Epithelial cell of esophagus (primary cell): ENCODE measurements around the gene TRIP12.

Experiments used
- DNase-seq: peaks from one replicate; pipeline ENCODE4 v3.0.0; 2010; ENCODE audit warnings: low read depth
- H3K4me3 ChIP-seq: 2 replicates; pipeline ENCODE4 v1.5.1; 2011; ENCODE audit warnings: mild to moderate bottlenecking, low read length, control low read depth
- CTCF ChIP-seq: IDR thresholded peaks from 2 replicates; pipeline ENCODE4 v1.5.1; 2011; ENCODE audit warnings: low read depth, mild to moderate bottlenecking, low read length, control low read depth, inconsistent platforms; ENCODE audit not compliant: insufficient read depth; ENCODE audit errors: missing control alignments

TRIP12 gene

GRCh38 chr2:229718057-229718456 is 203.8 kb downstream of the TRIP12 start:
- no peak for DNase-seq
- TF ChIP-seq CTCF: no peak
- H3K4me3 ChIP-seq: no peak overlapping the region

- no peak overlapping the region for H3K4me3 ChIP-seq
- DNase-seq: peak; percentile 67
- TF ChIP-seq CTCF: peak; percentile 78
Measured at GRCh38 chr2:229715895-229716507, 205.8 kb downstream of the TRIP12 start.

GRCh38 chr2:229714736-229715541 is 206.9 kb downstream of the TRIP12 start:
- TF ChIP-seq CTCF: no peak
- peak; percentile 71 for DNase-seq
- peak overlapping the region; percentile 26 for H3K4me3 ChIP-seq

- peak within 1 kb of the TSS; percentile 26 for H3K4me3 ChIP-seq
- TF ChIP-seq CTCF: no peak
- DNase-seq: peak; percentile 30
Measured at GRCh38 chr2:229714080-229714735, 207.6 kb downstream of the TRIP12 start, which contains the start of gene DNER. TSS of gene DNER (minus strand) at chr2:229714555. CDS start at chr2:229714423, 132 bp downstream.
